ENCODE measurements around the gene P2RX6.
"Not testable (repeated sequence)": the region's sequence is repeated elsewhere in the genome, so short reads cannot be mapped to it uniquely, and the experiment has no call there.

The P2RX6 gene

DNA sequence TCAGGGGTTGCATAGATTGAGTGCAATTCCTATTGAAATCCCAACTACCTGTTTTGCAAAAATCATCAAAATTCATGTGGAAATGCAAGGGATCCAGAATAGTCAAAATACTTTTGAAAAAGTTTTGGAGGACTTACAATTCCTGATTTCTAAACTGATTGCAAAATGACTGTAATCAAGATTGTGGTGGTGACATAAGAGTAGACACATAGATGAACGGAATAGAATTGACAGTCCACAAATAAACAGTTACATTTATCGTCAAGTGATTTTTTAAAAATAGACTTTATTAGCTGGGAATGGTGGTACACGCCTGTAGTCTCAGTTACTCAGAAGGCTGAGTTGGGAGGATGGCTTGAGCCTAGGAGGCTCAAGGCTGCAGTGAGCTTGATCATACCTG is 20.0 kb downstream of the P2RX6 start:
- no peak for DNase-seq

DNA sequence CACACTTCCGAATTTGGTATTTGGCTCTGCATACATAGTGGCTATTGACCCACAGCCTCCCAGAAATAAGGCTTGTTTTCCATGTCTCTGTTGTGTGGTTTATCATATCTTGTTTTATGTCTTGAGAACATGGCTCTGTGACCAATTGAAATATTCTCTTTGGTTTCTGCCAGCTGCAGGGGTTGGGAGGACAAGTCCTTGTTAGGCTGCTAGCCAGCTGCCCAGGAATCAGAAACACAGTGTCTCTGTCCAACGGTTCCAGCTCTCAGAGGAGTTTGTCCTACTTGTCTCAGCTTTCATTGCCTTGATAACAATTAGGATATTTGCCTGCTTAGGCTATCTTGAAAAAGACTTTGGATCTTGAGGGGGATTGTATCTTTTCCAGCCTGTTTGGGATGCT is 23.4 kb downstream of the P2RX6 start:
- DNase-seq, result no peak

DNA sequence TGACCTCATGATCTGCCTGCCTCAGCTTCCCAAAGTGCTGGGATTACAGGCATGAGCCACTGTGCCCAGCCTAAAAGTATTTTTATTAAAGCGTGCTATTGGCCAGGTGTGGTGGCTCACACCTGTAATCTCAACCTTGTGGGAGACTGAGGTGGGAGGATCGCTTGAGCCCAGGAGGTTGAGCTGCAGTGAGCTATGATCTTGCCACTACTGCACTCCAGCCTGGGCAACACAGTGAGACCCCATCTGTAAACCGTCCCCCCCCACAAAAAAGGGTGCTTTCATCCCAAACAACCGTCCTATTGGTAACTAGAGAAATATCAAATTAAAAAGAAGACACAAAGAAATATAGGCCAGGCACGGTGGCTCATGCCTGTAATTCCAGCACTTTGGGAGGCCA is 24.2 kb downstream of the P2RX6 start:
- not testable (repeated sequence) for DNase-seq

DNA sequence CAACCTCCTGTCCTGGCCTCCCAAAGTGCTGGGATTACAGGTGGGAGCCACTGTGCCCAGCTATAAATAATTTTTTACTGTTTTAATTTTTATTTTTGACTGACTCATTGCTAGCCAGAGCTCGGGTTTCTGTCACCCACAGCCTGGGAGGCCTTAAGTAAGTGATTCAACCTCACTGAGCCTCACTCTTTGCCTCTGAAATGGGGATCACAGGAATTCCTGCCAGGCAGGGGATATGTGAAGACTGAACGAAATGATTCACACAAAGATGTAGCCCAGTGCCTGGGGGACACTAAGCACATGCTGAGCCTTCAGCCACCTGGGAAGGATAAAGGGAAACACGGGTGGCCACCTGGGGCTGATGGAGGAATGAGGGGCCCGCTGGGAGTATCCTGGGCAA is 27.0 kb downstream of the P2RX6 start:
- no peak for DNase-seq

DNA sequence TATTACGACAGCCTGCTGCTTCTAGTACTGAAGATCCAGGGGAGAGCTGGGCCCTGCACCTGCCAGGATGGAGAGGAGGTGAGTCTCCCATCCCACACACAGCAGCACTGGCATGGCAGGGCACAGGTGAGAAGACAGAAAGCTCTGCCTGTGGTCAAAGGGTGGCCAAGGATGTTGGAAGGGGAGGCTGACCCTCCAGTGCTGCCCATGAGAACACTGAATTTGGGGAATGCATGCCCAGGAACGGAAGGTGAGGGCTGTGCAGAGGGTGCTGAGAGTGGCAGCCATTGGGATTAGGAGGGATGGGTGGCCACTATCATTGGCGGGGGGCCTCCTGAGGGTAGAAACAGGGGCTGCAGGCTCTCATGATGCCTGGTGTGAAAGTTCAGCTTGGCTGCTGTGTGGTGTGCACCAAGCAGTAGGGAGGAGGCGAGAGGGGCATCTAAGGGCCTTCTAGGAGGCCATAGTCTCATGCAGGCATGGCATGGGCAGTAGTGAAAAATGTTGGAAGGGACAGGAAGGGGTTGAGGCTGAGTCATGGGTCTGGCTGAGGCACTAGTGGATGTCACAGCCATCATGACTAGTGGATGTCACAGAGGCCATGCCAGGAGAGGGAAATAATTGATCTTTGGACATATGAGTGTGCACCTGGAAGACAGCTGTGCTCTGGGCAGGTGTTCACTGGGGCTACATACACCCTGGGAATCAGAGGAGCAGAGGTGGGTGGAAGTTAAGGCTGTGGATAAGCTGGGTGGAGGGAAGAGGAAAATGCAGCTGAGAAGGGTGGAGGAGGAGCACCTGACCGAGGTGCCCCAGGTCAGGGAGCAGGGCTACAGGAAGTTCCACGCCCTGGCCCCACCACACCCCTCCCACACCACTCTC is 28.3 kb downstream of the P2RX6 start:
- DNase-seq, result no peak

DNA sequence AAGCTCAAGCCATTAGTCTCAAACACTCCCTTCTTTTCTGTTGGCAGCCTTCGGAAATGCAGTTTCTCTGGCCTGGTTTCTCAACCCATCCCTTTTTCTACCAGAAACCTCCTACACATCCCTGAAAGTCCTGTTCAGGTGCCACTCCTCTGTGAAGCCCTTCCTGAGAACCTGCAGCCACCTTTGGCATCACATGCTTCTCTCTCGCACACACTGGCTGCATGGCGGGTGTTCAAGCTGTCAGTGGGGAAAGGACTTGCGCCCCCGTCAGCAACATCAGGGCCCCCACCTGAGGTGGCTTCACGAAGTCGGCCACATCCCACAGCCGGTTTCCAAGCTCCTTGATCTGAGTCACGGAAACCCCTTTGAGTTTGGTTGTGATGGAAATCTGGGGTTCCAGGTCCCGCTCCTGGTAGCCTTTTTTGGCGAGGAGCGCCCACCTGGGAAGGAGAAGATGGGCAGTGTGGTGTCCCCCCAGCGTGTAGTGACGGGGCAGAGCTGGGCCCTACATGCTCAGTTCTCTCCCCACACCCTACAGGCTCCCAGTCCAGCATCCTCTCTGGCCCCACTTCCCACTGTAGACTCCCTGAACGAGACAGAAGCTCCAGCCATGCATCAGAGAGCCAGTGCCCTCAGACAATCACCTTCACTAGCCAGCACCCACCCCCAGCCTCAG is 29.0 kb downstream of the P2RX6 start:
- DNase-seq, result no peak

DNA sequence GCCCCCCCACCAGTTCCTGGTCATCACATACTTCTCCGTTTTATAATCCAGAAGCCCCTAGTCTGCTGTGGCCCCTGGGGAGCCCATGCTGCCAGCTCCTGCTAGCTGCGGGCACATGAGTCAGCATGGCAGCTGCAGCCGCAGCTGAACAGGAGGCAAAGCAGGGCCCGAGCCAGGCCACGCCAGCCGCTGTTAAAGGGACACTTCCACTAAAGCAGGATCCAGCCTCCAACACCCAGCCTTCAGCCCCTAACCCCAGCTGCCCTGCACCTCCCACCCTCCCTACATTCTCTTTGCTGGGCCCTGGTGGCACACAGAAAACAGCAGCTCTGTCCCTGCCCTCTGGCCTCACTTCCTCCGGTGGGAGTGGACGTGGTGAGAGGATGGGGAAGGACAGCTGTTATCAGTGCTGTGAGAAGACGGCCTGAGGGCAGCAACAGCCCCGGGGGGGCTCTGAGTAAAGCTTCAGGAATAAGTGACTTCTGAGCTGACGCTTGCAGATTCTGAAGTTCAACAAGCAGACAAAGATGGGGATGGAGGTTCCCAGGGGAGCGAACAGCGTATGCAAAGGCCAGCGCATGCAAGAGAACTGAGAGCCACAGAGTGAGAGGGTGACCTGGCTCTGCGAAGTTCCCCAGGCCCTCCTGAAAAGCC is 30.1 kb downstream of the P2RX6 start:
- DNase-seq, result no peak

DNA sequence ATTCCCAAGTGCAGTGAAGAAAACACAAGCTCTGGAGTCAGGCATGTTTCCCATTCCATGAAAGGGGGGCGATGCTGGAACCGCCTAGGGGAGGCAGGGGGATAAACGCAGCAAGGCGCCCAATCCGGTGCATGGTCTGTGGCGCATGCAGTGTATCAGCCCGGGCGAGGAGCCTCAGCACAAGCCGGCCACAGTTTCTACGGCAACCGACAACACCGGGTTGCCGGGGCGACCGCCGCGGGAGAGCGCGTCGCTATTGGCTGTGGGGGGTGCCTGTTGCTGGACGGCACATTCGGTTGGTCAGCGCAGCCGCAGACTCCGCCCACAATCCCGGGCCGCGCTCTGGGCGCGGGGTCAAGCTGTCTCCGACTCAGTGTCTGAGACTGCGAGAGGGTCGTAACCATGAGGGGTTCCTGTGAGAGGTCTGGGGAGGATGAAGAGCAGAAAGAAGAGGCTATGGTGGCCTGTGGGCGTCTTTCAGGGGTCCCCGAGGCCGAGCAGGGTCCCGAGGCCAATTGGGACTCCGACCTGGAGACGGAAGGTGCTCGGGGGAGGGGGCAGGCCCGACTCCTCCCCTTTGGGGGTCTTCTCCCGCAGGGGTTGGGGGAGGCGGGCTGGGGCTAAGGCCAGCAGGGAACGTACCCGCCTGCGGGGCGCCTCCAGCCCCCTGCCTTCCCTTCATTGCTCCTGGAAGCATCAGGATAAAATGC is 30.8 kb downstream of the P2RX6 start, which contains the start of gene LRRC74B:
LRRC74B (plus strand) TSS at position 362 of the 710 bp plus-strand sequence; CDS start at position 403, 41 bp downstream.
- DNase-seq, result peak; percentile 74 to 80

DNA sequence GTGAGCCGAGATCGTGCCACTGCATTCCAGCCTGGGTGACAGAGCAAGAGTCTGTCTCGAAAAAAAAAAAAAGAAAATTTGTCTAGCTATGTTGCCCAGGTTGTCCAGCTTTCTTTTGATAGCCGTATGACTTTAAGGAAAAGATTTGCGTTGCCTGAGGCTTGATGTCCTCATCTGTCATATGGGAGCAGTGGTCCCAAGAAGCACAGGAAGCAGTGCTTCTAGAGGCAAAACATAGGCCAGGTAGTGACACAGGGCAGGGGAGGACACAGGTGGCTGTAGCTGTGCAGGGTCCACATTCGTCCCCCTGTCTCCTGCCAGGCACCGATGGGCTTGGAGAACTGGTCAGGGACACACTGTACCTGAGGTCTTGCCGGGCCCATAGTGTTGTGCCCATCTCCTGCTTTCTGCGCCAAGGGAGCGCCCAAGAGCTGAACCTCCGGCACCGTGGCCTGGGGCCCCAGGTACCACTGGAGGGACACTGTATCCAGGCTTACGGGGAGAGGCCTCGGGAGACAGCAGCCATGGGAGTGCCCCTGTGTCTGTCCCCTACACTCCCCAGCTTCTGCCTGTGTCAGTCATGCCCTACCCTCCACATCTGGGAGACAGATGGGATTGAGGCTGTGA is 32.2 kb downstream of the P2RX6 start:
- no peak for DNase-seq

DNA sequence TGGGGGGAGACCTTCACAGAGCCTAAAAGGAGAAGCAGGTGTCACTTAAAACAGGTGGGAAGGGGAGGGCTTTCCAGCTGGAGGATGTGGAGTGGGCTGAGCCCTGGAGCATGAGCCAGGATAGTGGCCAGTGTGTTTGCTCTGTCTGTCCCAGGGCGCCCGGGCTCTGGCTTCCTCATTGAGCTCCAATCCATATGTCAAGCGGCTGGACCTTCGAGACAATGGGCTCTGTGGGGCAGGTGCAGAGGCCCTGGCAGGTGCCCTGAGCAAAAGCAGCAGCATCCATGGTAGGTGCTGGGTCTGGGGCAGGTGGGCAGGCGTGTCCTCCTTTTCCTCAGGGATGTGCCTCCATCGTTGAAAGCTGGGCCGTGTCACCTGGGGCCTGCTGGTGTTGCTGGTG is 32.8 kb downstream of the P2RX6 start:
- no peak for DNase-seq

DNA sequence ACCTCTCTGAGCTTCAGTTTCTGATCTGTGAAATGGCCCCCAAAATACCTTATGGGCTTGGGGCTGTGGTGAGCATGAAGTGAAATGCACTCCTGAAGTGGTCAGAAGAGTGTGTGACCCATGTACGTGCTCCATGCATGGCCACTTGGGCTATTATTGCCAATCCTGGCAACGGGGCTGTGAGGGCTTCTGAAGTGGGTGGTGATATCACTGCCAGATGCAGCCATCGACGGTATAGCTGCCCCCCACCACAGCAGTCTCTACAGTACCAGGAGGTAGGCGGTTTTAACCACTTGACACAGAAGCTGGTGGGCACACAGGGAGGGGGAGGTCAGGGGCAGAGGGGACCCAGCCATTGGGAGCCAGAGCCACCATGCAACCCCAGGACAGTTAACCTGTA is 33.5 kb downstream of the P2RX6 start:
- DNase-seq, result not testable (repeated sequence)

DNA sequence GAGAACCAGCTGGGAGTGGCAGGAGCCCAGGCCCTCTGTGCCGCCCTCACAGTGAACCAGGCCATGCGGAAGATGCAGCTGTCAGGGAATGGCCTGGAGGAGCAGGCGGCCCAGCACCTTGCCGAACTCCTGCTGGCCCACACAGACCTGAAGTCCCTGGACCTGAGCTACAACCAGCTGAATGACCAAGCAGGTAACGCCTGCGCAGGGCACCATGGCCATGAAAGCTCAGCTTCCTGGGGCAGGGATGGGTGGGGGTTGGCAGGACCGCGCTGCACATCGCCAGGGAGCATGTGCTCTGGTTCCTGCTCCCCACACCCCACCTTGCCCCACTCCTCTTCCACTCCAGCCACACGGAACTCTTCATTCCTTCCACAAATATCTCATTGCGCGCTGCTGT is 34.0 kb downstream of the P2RX6 start:
- not testable (repeated sequence) for DNase-seq

DNA sequence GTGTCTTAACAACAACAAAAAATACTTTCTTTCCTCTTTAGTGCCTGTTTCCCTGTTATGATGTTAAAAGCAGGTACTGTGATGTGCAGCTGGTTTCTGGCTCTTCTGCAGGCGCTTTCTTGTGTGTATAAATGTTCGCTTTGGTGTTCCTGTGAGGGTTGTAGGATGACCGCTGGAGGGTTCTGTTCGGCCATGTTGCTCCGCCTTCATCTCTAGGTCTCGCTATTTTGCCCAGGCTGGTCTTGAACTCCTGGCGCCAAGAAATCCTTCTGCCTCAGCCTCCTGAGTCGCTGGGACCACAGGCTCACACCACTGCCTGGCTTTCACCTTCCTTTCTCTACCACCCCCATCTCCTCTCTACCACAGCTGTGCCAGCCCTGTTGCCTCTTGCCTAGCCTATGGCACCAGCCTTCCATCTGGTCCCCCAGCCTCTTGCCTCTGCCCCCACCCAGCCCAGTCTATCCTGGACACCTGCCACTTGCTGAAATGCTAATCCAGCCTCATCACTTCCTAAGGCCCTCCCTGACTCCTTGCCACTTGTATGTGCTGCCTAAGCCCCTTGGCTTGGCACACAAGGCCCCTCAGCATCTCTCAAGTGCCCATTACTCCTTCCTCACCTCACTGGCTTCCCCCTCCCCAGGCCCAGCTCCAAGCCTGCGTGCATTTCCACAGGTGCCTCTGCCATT is 36.3 kb downstream of the P2RX6 start:
- no peak for DNase-seq

DNA sequence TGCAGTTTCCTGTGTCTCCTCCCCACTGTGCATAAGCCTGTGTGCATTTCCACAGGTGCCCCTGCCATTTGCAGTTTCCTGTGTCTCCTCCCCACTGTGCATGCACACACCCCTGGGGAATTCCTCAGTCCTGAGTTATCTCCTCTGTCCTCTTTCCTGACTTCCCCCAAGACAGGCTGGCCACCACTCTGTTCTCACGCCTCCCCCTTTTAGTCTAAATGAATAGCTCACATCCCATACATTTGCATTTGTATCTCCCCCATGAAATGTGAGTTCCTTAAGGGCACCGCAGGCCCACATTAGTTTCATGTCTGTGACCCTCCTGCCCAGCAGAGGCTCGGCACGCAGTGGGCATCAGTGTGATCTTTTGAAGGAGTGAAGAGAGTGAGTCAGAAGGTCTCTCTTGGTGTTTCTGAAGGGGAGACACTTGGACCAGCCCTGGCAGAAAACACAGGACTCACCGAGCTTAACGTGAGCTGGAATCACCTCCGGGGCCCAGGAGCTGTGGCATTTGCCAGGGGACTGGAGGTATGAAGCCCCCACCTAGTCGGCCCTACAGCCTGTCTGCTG is 37.0 kb downstream of the P2RX6 start:
- no peak for DNase-seq

DNA sequence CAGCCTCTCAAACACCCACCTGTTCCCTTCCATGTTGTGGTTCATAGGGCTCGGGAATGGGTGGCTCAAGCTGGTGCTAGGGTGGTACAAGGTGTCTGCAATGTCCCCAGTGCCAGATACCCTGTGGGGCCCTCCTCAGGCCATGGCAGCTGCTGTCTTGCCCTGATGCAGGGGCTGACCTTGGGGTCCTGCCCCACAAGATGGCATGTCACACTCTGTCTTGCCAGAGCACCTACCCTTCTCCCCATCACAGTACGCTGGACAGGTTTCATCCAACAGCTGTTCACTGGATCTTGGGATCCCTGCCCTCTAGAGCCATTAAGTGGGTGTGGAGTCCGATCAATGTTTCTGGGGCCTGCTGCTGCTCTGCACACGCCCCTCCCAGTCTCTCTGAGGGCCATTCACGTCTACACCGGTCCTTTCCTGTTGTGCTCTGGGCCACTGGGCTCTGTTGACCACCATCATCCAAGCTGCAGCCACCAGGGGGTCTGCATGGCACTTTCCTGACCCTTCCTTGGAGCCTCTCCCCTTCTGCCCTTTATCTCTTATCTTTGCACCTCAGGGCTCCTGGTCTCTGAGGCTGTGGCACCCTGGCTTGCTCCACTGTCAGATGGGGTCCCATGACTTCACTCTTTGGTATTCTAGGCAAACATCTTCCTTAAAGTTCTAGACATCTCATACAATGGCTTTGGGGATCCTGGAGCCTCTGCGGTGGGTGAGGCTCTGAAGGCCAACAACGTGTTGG is 37.9 kb downstream of the P2RX6 start:
- no peak for DNase-seq

DNA sequence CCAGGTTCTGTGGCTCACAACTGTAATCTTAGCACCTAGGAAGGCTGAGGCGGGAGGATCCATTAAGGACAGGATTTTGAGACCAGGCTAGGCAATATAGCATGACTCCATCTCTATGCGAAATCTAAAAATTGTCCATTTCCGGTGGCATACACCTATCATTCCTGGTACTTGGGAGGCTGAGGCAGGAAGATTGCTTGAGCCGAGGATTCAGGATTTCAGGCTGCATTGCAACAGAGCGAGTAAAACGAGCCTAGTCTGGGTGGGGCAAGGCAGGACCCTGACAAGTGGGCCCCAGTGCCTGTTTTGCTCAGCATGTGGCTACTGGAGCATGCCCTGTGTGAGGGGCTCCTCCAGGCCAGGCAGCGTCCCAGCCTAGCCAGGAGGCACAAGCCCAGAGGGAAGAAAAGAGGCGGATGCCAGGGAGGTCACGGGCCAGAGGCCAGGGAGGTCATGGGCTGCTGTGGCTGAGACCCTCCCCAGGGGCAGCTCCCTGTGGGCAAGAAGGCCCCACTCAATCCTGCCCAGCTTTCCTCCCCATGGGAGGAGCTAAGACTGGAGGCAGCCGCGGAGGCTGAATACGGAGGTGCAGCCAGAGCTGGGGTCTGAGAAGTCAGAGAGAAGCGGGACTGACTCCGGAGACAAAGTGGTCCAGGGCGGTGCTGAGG is 39.2 kb downstream of the P2RX6 start:
- DNase-seq, result no peak

DNA sequence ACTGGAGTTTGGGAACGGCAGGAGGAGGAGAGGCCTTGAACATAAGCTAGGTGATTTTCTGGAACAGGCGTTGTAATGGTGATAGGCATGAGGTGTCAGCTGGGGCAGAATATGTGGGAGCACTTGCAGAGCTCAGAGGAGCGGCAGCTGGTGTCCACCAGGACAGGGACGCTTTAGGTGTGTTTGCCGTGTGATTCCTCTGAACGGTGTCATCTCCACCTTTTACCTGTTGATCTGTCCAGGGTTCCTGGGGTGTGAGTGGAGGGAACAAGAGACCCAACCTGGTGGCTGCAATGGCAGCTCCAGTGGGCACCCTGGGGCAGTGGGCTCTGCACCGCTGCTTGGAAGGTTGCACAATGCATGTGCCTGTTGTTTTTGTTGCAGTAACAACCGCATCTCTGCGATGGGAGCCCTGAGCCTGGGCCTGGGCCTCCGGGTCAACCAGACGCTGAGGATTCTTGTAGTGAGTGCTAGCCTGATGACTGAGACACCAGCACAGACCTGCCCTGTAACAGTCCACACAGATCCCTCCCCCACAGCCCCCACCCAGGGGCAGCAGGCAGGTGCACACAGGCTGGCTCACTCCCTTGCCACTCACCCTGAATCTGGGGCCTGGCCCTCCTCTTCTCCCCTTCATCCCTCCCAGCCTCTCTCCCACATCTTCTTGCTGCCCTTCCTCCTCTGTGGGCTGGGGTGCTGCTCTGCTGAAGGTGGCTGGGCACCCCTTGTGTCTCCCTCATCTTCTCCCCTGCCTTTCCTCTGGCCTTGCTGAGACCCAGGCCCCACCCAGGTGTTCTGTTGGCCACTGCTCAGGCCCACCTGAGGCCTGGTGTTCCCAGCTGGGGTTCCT is 40.0 kb downstream of the P2RX6 start:
- DNase-seq, result no peak

DNA sequence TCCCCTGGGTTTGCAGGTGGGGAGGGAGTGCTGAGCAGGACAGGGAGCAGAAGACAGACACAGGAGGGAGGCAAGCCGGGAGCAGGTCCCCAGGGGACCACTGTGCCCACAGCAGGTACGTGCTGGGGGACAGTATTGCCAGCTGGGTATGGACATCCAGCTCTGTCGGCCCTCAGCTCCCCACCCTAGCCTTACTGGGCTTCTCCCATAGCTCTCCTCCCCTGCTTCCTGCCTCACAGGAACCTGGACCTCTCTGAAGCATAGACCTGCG is 40.5 kb downstream of the P2RX6 start:
- no peak for DNase-seq

DNA sequence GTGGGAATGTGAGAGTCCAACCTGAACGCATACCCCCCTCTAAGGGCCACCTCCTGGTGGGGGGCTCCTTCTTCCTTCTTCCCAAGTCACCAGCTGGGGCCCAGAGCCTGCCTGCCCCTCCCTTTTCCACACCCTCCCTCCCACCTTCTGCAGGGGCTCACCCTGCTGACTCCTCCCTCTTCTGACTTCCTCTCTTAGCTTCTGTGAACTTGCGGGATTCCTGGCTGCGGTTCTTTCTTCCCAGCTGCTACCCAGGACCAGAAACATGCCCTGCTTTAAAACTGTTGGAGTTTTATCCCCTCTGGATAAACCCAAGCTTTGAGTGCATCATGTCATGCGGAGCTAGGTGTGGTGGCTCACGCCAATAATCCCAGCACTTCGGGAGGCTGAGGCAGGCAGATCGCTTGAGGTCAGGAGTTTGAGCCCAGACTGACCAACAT is 40.9 kb downstream of the P2RX6 start:
- no peak for DNase-seq
